PC-9 (cell line): ENCODE results near the gene CCL19.

ENCODE experiments used
- CTCF ChIP-seq: fragments of 200-600 bp; sonication (generic); conservative IDR thresholded peaks from 2 replicates; pipeline ENCODE4 v1.6.1; 2017; ENCODE audit warnings: mixed run types, antibody characterized with exemption, mild to moderate bottlenecking, moderate library complexity
- EZH2 ChIP-seq: fragments of 200-600 bp; sonication (generic); IDR thresholded peaks from 2 replicates; pipeline ENCODE4 v1.8.0; 2017; ENCODE audit warnings: antibody characterized with exemption, low read depth

GRCh38 chr9:34669809-34670562, 21.1 kb downstream of the CCL19 start:
- TF ChIP-seq CTCF (no peak), EZH2 (no peak)
